Activated T-cell treated with anti-CD3 and anti-CD28 coated beads, Interleukin-2, amount 50 U/mL, for 72 hours (primary cell): ENCODE data around the gene KRT35. TPM values are rescaled to one million over a fixed set of nuclear protein-coding genes. Genes with fewer than 3 reads are reported as not detected.
A peak's percentile ranks its signal among the peaks of the same experiment; 100 is the strongest.

Experiments
- ATAC-seq, 2 donors: fragments of 150-1000 bp; cut with Tn5 transposase; replicated peaks in 1 of 2; 2 replicates each; pipeline ENCODE4 v1.10.0; 2021; ENCODE audit warnings: moderate library complexity in 2 of 2, mild to moderate bottlenecking in 1 of 2
- DNase-seq, 2 donors: peaks; one replicate each; pipeline ENCODE4 v3.0.0; 2021 to 2022; ENCODE audit warnings: mixed read lengths in 1 of 2
- H3K27ac Mint-ChIP-seq: one replicate; pipeline ENCODE4 v1.8.0; 2022; ENCODE audit warnings: mild to moderate bottlenecking, moderate library complexity, mixed read lengths
- H3K27me3 Mint-ChIP-seq: one replicate; pipeline ENCODE4 v1.8.0; 2022; ENCODE audit warnings: low read depth, mixed read lengths
- H3K36me3 Mint-ChIP-seq, 2 donors: one replicate each; pipeline ENCODE4 v1.8.0; 2022; ENCODE audit warnings: mixed read lengths in 2 of 2, mild to moderate bottlenecking in 1 of 2; ENCODE audit not compliant: insufficient read depth in 2 of 2
- H3K4me1 Mint-ChIP-seq: one replicate; pipeline ENCODE4 v1.8.0; 2022; ENCODE audit warnings: low read depth, mixed read lengths
- H3K4me3 Mint-ChIP-seq, 2 donors: one replicate each; pipeline ENCODE4 v1.8.0; 2022; ENCODE audit warnings: mild to moderate bottlenecking in 2 of 2, mixed read lengths in 2 of 2, moderate library complexity in 2 of 2
- H3K9me3 Mint-ChIP-seq, 2 donors: one replicate each; pipeline ENCODE4 v1.8.0; 2022; ENCODE audit warnings: mixed read lengths in 2 of 2
- total RNA-seq, 2 donors: library from RNA; stranded (reverse); gene quantifications; one replicate each; pipeline ENCODE4 v1.2.3, GENCODE V29; 2022

The KRT35 gene
- total RNA-seq, 2 donors from 2014 or later, result not detected

- no peak for DNase-seq
- no peak for ATAC-seq
Measured at GRCh38 chr17:41451154-41451728, 29.7 kb downstream of the KRT35 start.

GRCh38 chr17:41449008-41449407, 31.9 kb downstream of the KRT35 start:
- H3K9me3 Mint-ChIP-seq, result peaks cover 0 to 2% of the 10 kb centered on the region in 2 donors
- no peak for DNase-seq
- no peak overlapping the region for H3K27ac Mint-ChIP-seq
- no peaks in the 10 kb centered on the region for H3K36me3 Mint-ChIP-seq
- H3K4me1 Mint-ChIP-seq, result no peaks in the 10 kb centered on the region
- H3K4me3 Mint-ChIP-seq, result no peak overlapping the region
- no peaks in the 10 kb centered on the region for H3K27me3 Mint-ChIP-seq
- ATAC-seq, result no peak

More at GRCh38 chr17:41451154-41451728, 29.7 kb downstream of the KRT35 start:
- Mint-ChIP-seq H3K4me3 (no peak overlapping the region), H3K9me3 (peaks cover 0 to 2% of the 10 kb centered on the region in 2 donors), H3K27ac (no peak overlapping the region), H3K36me3 (no peaks in the 10 kb centered on the region), H3K4me1 (no peaks in the 10 kb centered on the region), H3K27me3 (no peaks in the 10 kb centered on the region)

- ATAC-seq (no peak), DNase-seq (no peak)
- Mint-ChIP-seq H3K9me3 (peaks cover 0 to under 1% of the 10 kb centered on the region in 2 donors), H3K27ac (no peak overlapping the region), H3K4me1 (no peaks in the 10 kb centered on the region), H3K27me3 (no peaks in the 10 kb centered on the region), H3K4me3 (no peak overlapping the region), H3K36me3 (no peaks in the 10 kb centered on the region)
Measured at GRCh38 chr17:41448506-41448905, 32.4 kb downstream of the KRT35 start.

GRCh38 chr17:41446806-41447205, 34.1 kb downstream of the KRT35 start:
- Mint-ChIP-seq H3K4me3 (no peak overlapping the region), H3K36me3 (no peaks in the 10 kb centered on the region)

GRCh38 chr17:41444640-41445039, 36.3 kb downstream of the KRT35 start:
- no peak for DNase-seq
- no peaks in the 10 kb centered on the region for H3K36me3 Mint-ChIP-seq
- no peak for ATAC-seq
- no peak overlapping the region for H3K4me3 Mint-ChIP-seq
- H3K27me3 Mint-ChIP-seq, result peaks cover 14% of the 10 kb centered on the region
- H3K9me3 Mint-ChIP-seq, result no peaks in the 10 kb centered on the region
- no peak overlapping the region for H3K27ac Mint-ChIP-seq
- H3K4me1 Mint-ChIP-seq, result no peaks in the 10 kb centered on the region

More at GRCh38 chr17:41446806-41447205, 34.1 kb downstream of the KRT35 start:
- DNase-seq (no peak), ATAC-seq (peak in 1 of 2 donors; percentile 33)
- Mint-ChIP-seq H3K27me3 (peaks cover 12% of the 10 kb centered on the region), H3K27ac (no peak overlapping the region), H3K9me3 (no peaks in the 10 kb centered on the region), H3K4me1 (no peaks in the 10 kb centered on the region)

- ATAC-seq, result peak in 1 of 2 donors; percentile 54
- Mint-ChIP-seq H3K36me3 (no peaks in the 10 kb centered on the region), H3K4me3 (no peak overlapping the region), H3K27ac (no peak overlapping the region), H3K27me3 (peaks cover 14% of the 10 kb centered on the region), H3K9me3 (no peaks in the 10 kb centered on the region), H3K4me1 (no peaks in the 10 kb centered on the region)
- no peak for DNase-seq
Measured at GRCh38 chr17:41444186-41444585, 36.8 kb downstream of the KRT35 start.

- no peaks in the 10 kb centered on the region for H3K9me3 Mint-ChIP-seq
Measured at GRCh38 chr17:41442739-41443138, 38.2 kb downstream of the KRT35 start.

GRCh38 chr17:41440531-41441033, 40.4 kb downstream of the KRT35 start, which contains the start of gene KRT38:
Gene KRT38 (minus strand): TSS chr17:41440983. CDS start chr17:41440921, 62 bp downstream.
- no peak for ATAC-seq

More at GRCh38 chr17:41442739-41443138, 38.2 kb downstream of the KRT35 start:
- Mint-ChIP-seq H3K27me3 (peaks cover 14% of the 10 kb centered on the region), H3K27ac (no peak overlapping the region), H3K4me3 (no peak overlapping the region), H3K36me3 (no peaks in the 10 kb centered on the region), H3K4me1 (no peaks in the 10 kb centered on the region)
- DNase-seq (no peak), ATAC-seq (no peak)

GRCh38 chr17:41439375-41439774, 41.6 kb downstream of the KRT35 start:
- H3K4me3 Mint-ChIP-seq, result no peak overlapping the region

More at GRCh38 chr17:41440531-41441033, 40.4 kb downstream of the KRT35 start, which contains the start of gene KRT38:
- H3K4me3 Mint-ChIP-seq, result no peak within 1 kb of the TSS
- H3K4me1 Mint-ChIP-seq, result no peaks in the 10 kb centered on the region
- H3K9me3 Mint-ChIP-seq, result no peaks in the 10 kb centered on the region
- no peak within 1 kb of the TSS for H3K27ac Mint-ChIP-seq
- peaks cover 14% of the 10 kb centered on the region for H3K27me3 Mint-ChIP-seq
- DNase-seq, result no peak
- H3K36me3 Mint-ChIP-seq, result no peaks in the 10 kb centered on the region

GRCh38 chr17:41437769-41438168, 43.2 kb downstream of the KRT35 start:
- no peak overlapping the region for H3K4me3 Mint-ChIP-seq
- ATAC-seq (no peak), DNase-seq (no peak)
- peaks cover 8% of the 10 kb centered on the region for H3K27me3 Mint-ChIP-seq
- no peaks in the 10 kb centered on the region for H3K9me3 Mint-ChIP-seq
- H3K36me3 Mint-ChIP-seq, result no peaks in the 10 kb centered on the region
- H3K4me1 Mint-ChIP-seq, result no peaks in the 10 kb centered on the region
- no peak overlapping the region for H3K27ac Mint-ChIP-seq

More at GRCh38 chr17:41439375-41439774, 41.6 kb downstream of the KRT35 start:
- ATAC-seq (no peak), DNase-seq (no peak)
- Mint-ChIP-seq H3K27me3 (peaks cover 14% of the 10 kb centered on the region), H3K36me3 (no peaks in the 10 kb centered on the region), H3K9me3 (no peaks in the 10 kb centered on the region), H3K27ac (no peak overlapping the region), H3K4me1 (no peaks in the 10 kb centered on the region)

GRCh38 chr17:41437254-41437653, 43.7 kb downstream of the KRT35 start:
- Mint-ChIP-seq H3K27me3 (peaks cover 6% of the 10 kb centered on the region), H3K27ac (no peak overlapping the region), H3K4me1 (no peaks in the 10 kb centered on the region), H3K36me3 (no peaks in the 10 kb centered on the region), H3K9me3 (no peaks in the 10 kb centered on the region), H3K4me3 (no peak overlapping the region)
- DNase-seq, result no peak
- no peak for ATAC-seq

- H3K36me3 Mint-ChIP-seq, result no peaks in the 10 kb centered on the region
- H3K4me3 Mint-ChIP-seq, result no peak overlapping the region
- H3K9me3 Mint-ChIP-seq, result no peaks in the 10 kb centered on the region
- no peak overlapping the region for H3K27ac Mint-ChIP-seq
- H3K27me3 Mint-ChIP-seq, result no peaks in the 10 kb centered on the region
- DNase-seq (no peak), ATAC-seq (no peak)
- no peaks in the 10 kb centered on the region for H3K4me1 Mint-ChIP-seq
Measured at GRCh38 chr17:41434415-41434814, 46.5 kb downstream of the KRT35 start.

GRCh38 chr17:41434005-41434404, 46.9 kb downstream of the KRT35 start:
- H3K27ac Mint-ChIP-seq, result no peak overlapping the region

GRCh38 chr17:41433586-41433985, 47.4 kb downstream of the KRT35 start:
- H3K4me3 Mint-ChIP-seq, result no peak overlapping the region
- no peaks in the 10 kb centered on the region for H3K4me1 Mint-ChIP-seq
- no peak overlapping the region for H3K27ac Mint-ChIP-seq
- peak in 1 of 2 donors; percentile 60 for ATAC-seq
- H3K9me3 Mint-ChIP-seq, result no peaks in the 10 kb centered on the region
- DNase-seq, result no peak
- no peaks in the 10 kb centered on the region for H3K36me3 Mint-ChIP-seq
- no peaks in the 10 kb centered on the region for H3K27me3 Mint-ChIP-seq

More at GRCh38 chr17:41434005-41434404, 46.9 kb downstream of the KRT35 start:
- no peak for DNase-seq
- H3K36me3 Mint-ChIP-seq, result no peaks in the 10 kb centered on the region
- no peaks in the 10 kb centered on the region for H3K9me3 Mint-ChIP-seq
- no peaks in the 10 kb centered on the region for H3K4me1 Mint-ChIP-seq
- no peak overlapping the region for H3K4me3 Mint-ChIP-seq
- no peak for ATAC-seq
- H3K27me3 Mint-ChIP-seq, result no peaks in the 10 kb centered on the region
